Measurements from ENCODE around the gene NRG4. TPM values are rescaled to one million over a fixed set of nuclear protein-coding genes. Genes with fewer than 3 reads are reported as not detected.
"Not testable (repeated sequence)": the region's sequence is repeated elsewhere in the genome, so short reads cannot be mapped to it uniquely, and the experiment has no call there.

Gene NRG4
- 1 to 10 TPM in 3 of 12 donors, under 1 TPM in 7, not detected in 2; 0.27 to 2.2 (median 0.72) TPM for polyA plus RNA-seq (ENCODE audit: insufficient read length in 12 of 12)
- long read RNA-seq, donor 1, result 0 reads
- long read RNA-seq, donor 2, result 0 reads
- long read RNA-seq, donor 3, result 0 reads
- long read RNA-seq, donor 4, result 0 reads
- long read RNA-seq, donor 5, result 0 reads
- long read RNA-seq, donor 6, result 0 reads
- long read RNA-seq, donor 7, result 0 reads
- long read RNA-seq, donor 8, result 0 reads
- long read RNA-seq, donor 9, result 0 reads
- long read RNA-seq, donor 10, result 0 reads
- long read RNA-seq, donor 11, result 0 reads

DNA sequence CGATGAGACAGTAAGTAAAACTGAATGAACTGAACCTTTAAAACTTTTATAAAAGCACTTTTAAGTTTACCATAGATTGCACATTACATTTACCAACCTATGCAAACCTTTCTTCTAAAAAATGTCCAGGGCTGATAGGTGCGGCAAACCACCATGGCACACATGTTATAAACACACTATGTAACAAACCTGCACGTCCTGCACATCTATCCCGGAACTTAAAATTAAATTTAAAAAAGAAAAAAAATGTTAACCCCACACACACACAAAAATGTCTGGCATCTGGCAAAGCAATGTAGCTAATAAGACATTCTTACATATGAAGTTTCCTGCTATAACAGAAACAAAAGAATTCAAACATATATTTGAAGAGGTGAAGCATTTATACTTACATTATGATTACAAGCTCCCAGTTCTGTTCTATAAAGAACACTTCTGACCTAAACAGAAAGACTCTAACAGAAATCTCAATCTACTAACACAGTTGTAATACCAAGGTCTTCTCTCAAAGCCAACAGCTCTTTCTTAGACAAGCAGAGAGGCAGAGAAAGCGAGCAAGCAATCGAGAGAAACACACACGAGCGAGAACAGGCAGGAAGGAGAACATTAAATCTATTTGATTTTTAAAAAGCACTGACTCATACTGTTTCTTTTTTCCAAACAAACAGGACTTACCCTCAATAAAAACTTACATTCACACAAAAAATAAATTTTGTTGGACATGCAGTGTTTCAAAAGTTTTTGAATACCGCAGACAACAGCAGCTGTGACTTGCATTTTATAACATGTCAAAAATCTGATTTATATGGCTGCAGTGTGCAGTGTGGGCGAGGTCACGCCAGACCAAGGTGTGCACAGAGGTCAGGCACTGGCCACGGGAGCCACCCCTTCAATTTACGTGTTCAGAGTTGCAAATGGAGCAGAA, at the start of gene NRG4:
Gene NRG4, minus strand, starts transcription at position 798 of the 925 bp plus-strand sequence. CDS start 1,194 bp downstream, outside the sequence.
- no peak for DNase-seq

DNA sequence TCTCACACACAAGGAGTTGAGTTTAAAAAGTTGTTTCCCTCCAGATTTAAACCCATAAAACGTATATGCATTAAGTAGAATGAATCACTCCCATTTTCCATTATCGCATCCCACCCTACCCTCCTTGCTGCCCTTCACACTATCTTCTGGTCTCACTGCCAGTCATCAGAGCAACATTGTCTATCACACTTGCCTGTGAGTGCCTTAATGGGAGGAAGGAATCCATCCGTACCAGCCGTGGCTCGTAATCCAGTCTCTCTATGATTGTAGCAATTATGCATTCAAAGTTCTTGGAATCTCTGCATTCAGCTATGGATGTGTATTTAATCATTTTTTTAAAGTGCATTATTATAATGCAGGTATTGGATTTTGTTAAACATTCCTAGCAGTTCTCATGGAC, 49.5 kb upstream of the NRG4 start:
- DNase-seq, result no peak

GRCh38 chr15:76060118-76060989, 48.1 kb upstream of the NRG4 start:
- no peak for DNase-seq

GRCh38 chr15:76059320-76060117, 47.3 kb upstream of the NRG4 start, which contains the start of gene TMEM266:
Gene TMEM266, plus strand, starts transcription at chr15:76059985. Its CDS starts 74,279 bp downstream, at chr15:76134264.
- DNase-seq, result peak; percentile 25

DNA sequence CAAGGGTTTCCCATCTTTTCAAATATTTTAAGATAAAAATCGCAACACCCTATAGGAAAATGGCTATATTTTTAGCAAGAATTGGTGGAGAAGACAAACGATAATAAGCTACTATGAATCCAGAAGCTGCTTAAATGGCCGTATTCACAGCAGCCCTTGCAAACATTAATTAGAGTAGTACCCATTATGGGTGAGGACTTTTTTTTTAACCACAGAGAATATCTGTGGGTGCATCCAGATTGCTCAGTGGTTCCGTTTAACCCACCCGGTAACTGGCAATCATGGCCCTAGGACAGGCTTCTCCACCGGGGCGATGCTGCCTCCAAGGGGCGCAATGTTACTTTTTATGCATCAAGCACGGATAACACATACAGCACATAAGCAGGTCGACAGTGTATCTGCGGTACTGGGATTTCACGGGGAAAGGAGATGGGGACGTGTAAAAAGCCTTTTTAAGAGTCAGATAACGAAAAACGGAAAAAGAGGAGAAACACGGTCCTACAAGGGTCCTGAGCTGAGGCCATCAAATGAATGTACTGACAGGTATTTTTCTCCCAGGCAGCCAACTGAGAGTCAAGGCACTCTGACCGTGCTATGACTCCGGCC, 46.6 kb upstream of the NRG4 start:
- DNase-seq, result no peak

DNA sequence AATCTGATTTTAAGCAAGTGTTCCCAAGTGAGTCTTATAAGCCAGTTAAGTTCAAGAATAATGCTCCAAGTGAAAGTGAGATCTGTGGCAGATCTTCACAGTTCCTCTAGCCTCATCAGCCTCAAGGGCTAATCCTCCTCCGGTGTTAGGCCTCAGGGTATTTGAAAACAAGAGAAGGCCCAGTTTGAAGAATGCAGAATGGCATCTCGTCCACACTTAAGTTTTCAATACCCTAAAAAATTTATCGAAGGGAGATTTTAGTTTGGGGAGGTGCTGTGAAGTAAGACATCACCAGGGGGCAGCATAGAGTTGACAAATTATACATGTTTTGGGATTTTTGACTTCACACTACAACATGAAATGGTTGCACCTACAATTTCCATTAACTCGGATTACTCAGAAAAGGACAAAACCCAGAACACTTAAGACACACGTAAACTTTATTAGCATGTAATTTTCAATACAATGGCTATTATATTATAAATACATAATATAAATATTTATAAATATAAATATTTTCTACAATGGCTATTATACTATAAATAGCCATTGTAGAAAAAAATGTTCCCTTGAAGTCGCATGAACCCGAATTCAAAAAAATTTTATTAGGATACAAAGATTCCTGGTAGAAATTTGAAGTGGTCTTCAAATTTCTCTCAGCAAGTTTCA, 45.2 kb upstream of the NRG4 start:
- peak; percentile 50 for DNase-seq

DNA sequence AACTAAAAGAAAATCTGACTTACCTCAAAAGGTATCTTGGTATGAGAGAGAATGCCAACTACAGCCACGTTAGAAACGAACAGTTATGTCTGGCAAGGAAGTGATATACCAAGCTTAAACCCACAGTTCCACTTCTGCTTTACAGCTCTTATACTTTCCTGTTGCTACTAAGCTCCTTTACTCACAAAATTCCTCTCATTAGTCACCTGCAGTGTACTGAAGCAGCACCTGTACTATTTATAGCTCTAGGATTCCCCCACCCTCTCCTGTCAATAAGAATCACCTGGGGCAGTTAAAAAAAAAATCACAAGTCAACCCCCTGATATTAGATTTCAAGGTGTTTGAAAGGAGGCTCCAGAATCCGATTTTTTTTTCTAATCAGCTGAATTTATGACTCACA, 44.7 kb upstream of the NRG4 start:
- DNase-seq, result no peak

DNA sequence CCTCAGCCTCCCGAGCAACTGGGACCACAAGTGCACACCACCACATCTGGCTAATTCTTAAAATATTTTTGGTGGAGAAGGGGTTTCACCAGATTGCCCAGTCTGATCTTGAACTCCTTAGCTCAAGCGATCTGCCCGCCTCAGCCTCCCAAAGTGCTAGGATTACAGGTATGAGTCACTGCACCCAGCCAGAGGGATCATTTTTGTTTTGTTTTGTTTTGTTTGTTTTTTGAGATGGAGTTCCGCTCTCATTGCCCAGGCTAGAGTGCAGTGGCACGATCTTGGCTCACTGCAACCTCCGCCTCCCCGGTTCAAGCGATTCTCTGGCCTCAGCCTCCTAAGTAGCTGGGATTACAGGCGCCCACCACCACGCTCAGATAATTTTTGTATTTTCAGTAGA, 42.0 kb upstream of the NRG4 start:
- DNase-seq, result not testable (repeated sequence)

GRCh38 chr15:76038512-76038911, 26.3 kb upstream of the NRG4 start:
- DNase-seq, result no peak

- DNase-seq, result no peak
Observed at GRCh38 chr15:76035593-76035992, 23.4 kb upstream of the NRG4 start.

GRCh38 chr15:76034111-76034510, 21.9 kb upstream of the NRG4 start:
- no peak for DNase-seq

GRCh38 chr15:76033438-76033837, 21.2 kb upstream of the NRG4 start:
- DNase-seq, result no peak

- DNase-seq, result no peak
Observed at GRCh38 chr15:76032046-76032445, 19.8 kb upstream of the NRG4 start.

GRCh38 chr15:76024021-76024768, 12.0 kb upstream of the NRG4 start:
- no peak for DNase-seq

- not testable (repeated sequence) for DNase-seq
Observed at GRCh38 chr15:76013470-76013869, 1.2 kb upstream of the NRG4 start.

GRCh38 chr15:76010613-76011012, 1.6 kb downstream of the NRG4 start:
- DNase-seq, result no peak

GRCh38 chr15:76006136-76006778, 6.0 kb downstream of the NRG4 start:
- no peak for DNase-seq

GRCh38 chr15:76003364-76003763, 8.9 kb downstream of the NRG4 start:
- DNase-seq, result no peak

- no peak for DNase-seq
Observed at GRCh38 chr15:75995611-75996010, 16.6 kb downstream of the NRG4 start.

All from muscle of arm (tissue), 14 donors.